ENCODE data around the gene DCAF10. TPM values are rescaled to one million over a fixed set of nuclear protein-coding genes. Genes with fewer than 3 reads are reported as not detected.

Gene DCAF10
- total and polyA plus RNA-seq, 2 of the 8 experiments (the other 6 are each of a cell fraction or from before 2014, with no cell fraction given), result 7.1 to 15.0 TPM

GRCh38 chr9:37818849-37819248, 18.3 kb downstream of the DCAF10 start:
- no peaks in the 10 kb centered on the region for H3K27me3 ChIP-seq (replicated peaks in 1 of 4; ENCODE audit: control insufficient read depth in 3 of 4, extremely low read depth in 1 of 4, insufficient read depth in 3 of 4, low read length in 3 of 4)
- CTCF ChIA-PET (ENCODE audit: partially characterized antibody), result interaction anchor here (0.8 to 1.0 kb wide), 2 partner anchors 10 to 84 kb away, joined by 3 to 4 read pairs; no protein-coding TSS in a partner anchor
- H3K79me2 ChIP-seq (ENCODE audit: control insufficient read depth in 1 of 2, insufficient read depth in 2 of 2, low read length in 2 of 2), result no peaks in the 10 kb centered on the region
- no peaks in the 10 kb centered on the region for H3K4me1 ChIP-seq (replicated peaks in 1 of 4; ENCODE audit: control insufficient read depth in 3 of 4, insufficient read depth in 4 of 4, low read length in 3 of 4)
- H2BK15ac ChIP-seq (ENCODE audit: low read length), result no peak overlapping the region
- H3K4ac ChIP-seq (replicated peaks; ENCODE audit: insufficient read length, low read depth, low read length), result no peak overlapping the region
- FAIRE-seq (no peak), DNase-seq (ENCODE audit: low read depth in 1 of 2, low spot score in 2 of 2) (no peak)
- no peak overlapping the region for H2BK20ac ChIP-seq (ENCODE audit: low read length)
- peaks cover 0 to 5% (median 0%) of the 10 kb centered on the region in 4 experiments; a peak in 2 of 8 replicates for H3K36me3 ChIP-seq (ENCODE audit: control insufficient read depth in 2 of 4, insufficient read depth in 4 of 4, low read length in 3 of 4)
- no peak overlapping the region for H3K14ac ChIP-seq (ENCODE audit: insufficient read length)
- no peaks in the 10 kb centered on the region for H3K9me3 ChIP-seq (ENCODE audit: insufficient read depth in 2 of 2, low read depth in 1 of 2, low read length in 1 of 2)
- no peak overlapping the region for H2BK120ac ChIP-seq (replicated peaks; ENCODE audit: low read depth, low read length)
- no peaks in the 10 kb centered on the region for H3K23me2 ChIP-seq (ENCODE audit: low read depth, low read length)
- no peak overlapping the region for H2BK12ac ChIP-seq (ENCODE audit: low read depth, low read length)
- no peak overlapping the region for H2AFZ ChIP-seq (ENCODE audit: low read length)
- H3K27ac ChIP-seq (ENCODE audit: low read depth, low read length), result no peak overlapping the region
- no peak overlapping the region for H2BK5ac ChIP-seq (ENCODE audit: low read depth, low read length)
- no peak overlapping the region for H3K18ac ChIP-seq (ENCODE audit: extremely low read depth, low read length)
- H4K8ac ChIP-seq (ENCODE audit: extremely low read depth, insufficient read depth, low read length), result no peak overlapping the region
- no peak overlapping the region for H4K91ac ChIP-seq (replicated peaks; ENCODE audit: insufficient read length, low read length)
- no peak overlapping the region for H3K4me3 ChIP-seq (ENCODE audit: extremely low read depth in 1 of 4, insufficient read depth in 2 of 4, low read depth in 3 of 4, low read length in 4 of 4)
- no peak overlapping the region for H2AK5ac ChIP-seq (ENCODE audit: low read depth, low read length)
- H4K20me1 ChIP-seq (replicated peaks in 1 of 2; ENCODE audit: control insufficient read depth in 1 of 2, insufficient read depth in 2 of 2, low read length in 2 of 2), result no peaks in the 10 kb centered on the region
- no peak overlapping the region for H3K23ac ChIP-seq (ENCODE audit: insufficient read length)
- H4K5ac ChIP-seq (ENCODE audit: insufficient read length, low read depth, low read length), result no peak overlapping the region
- no peak overlapping the region for H3K56ac ChIP-seq (replicated peaks; ENCODE audit: insufficient read length, low read depth, low read length)
- no peaks in the 10 kb centered on the region for H3K79me1 ChIP-seq (ENCODE audit: low read depth, low read length)
- POLR2A ChIA-PET (ENCODE audit: partially characterized antibody), result no interaction called here
- no peak overlapping the region for H3K4me2 ChIP-seq (ENCODE audit: insufficient read depth in 1 of 2, low read depth in 2 of 2, low read length in 2 of 2)
- 82% methylated on average over 2 of the region's 2 CpGs; no CpG with 5 or more reads in 1 of the 2 experiments for WGBS, 2 experiments (ENCODE audit: extremely low coverage in 1 of 2, insufficient coverage in 1 of 2, insufficient read length in 1 of 2, insufficient replicate concordance in 2 of 2, low coverage in 1 of 2, low lambda C conversion rate in 2 of 2, missing lambda C conversion rate in 1 of 2)
- no peak overlapping the region for H3K9ac ChIP-seq (replicated peaks in 1 of 4; ENCODE audit: extremely low read depth in 1 of 4, low read depth in 3 of 4, low read length in 3 of 4)
- no peak for TF ChIP-seq RAD21 (IDR thresholded peaks at IDR 0.05 in 1 of 2, conservative IDR thresholded peaks at IDR 0.05 in 1 of 2; ENCODE audit: low read depth in 2 of 2, low read length in 2 of 2)
- TF ChIP-seq CHD1 (IDR thresholded peaks at IDR 0.05; ENCODE audit: low read depth, low read length), result no peak
- TF ChIP-seq RBBP5 (IDR thresholded peaks at IDR 0.05; ENCODE audit: borderline replicate concordance, low read depth, low read length), result no peak
- no peak for TF ChIP-seq CHD2 (IDR thresholded peaks at IDR 0.05; ENCODE audit: low read length)
- no peak for TF ChIP-seq FOSL1 (IDR thresholded peaks at IDR 0.05; ENCODE audit: insufficient read depth, low read depth, low read length)
- TF ChIP-seq TBP (IDR thresholded peaks at IDR 0.05; ENCODE audit: low read depth, low read length), result no peak
- no peak for TF ChIP-seq SIX5 (IDR thresholded peaks at IDR 0.05; ENCODE audit: low read depth, low read length)
- no peak for TF ChIP-seq KDM5A (IDR thresholded peaks at IDR 0.05; ENCODE audit: low read length)
- no peak for TF ChIP-seq HDAC2 (IDR thresholded peaks at IDR 0.05; ENCODE audit: borderline replicate concordance in 1 of 2, low read depth in 2 of 2, low read length in 2 of 2)
- TF ChIP-seq POU5F1 (IDR thresholded peaks at IDR 0.05; ENCODE audit: low read depth, low read length), result no peak
- no peak for TF ChIP-seq SAP30 (IDR thresholded peaks at IDR 0.05; ENCODE audit: insufficient read depth, insufficient replicate concordance, low read length)
- no peak for TF ChIP-seq POLR2A (IDR thresholded peaks at IDR 0.05; ENCODE audit: control extremely low read depth in 1 of 2, low read depth in 2 of 2, low read length in 2 of 2)
- no peak for TF ChIP-seq TAF1 (IDR thresholded peaks at IDR 0.05; ENCODE audit: low read depth, low read length)
- TF ChIP-seq RFX5 (IDR thresholded peaks at IDR 0.05; ENCODE audit: borderline replicate concordance, low read depth, low read length), result no peak
- TF ChIP-seq PHF8 (conservative IDR thresholded peaks at IDR 0.05; ENCODE audit: low read depth, low read length), result no peak

All from H1 (cell line).